Measurements from ENCODE around the gene WNT7A.

GRCh38 chr3:13798401-13798800, 81.5 kb downstream of the WNT7A start:
- TF ChIP-seq POLR2AphosphoS5 (IDR thresholded peaks at IDR 0.05) = no peak
- no peak for TF ChIP-seq POLR2A (IDR thresholded peaks at IDR 0.05)
- no peak for TF ChIP-seq CTCF (IDR thresholded peaks at IDR 0.05)

Data from prostate gland (tissue), 2 donors.